Endothelial cell (in vitro differentiated cells): ENCODE results near the gene SCN4B. TPM values are rescaled to one million over a fixed set of nuclear protein-coding genes. Genes with fewer than 3 reads are reported as not detected.
A peak's percentile ranks its signal among the peaks of the same experiment; 100 is the strongest.
"Not testable (repeated sequence)": the region's sequence is repeated elsewhere in the genome, so short reads cannot be mapped to it uniquely, and the experiment has no call there.

Source experiments
- DNase-seq: peaks from one replicate; pipeline ENCODE4 v3.0.0; 2021; ENCODE audit warnings: low spot score
- H3K27ac Mint-ChIP-seq: one replicate; pipeline ENCODE4 v1.8.0; 2021; ENCODE audit warnings: mixed read lengths, inconsistent platforms; ENCODE audit not compliant: unreplicated experiment
- H3K27me3 Mint-ChIP-seq: one replicate; pipeline ENCODE4 v1.8.0; 2021; ENCODE audit warnings: mild to moderate bottlenecking, moderate library complexity, mixed read lengths, inconsistent platforms; ENCODE audit not compliant: unreplicated experiment
- H3K36me3 Mint-ChIP-seq: one replicate; pipeline ENCODE4 v1.8.0; 2021; ENCODE audit warnings: mild to moderate bottlenecking, low read depth, mixed read lengths, inconsistent platforms; ENCODE audit not compliant: unreplicated experiment
- H3K4me1 Mint-ChIP-seq: one replicate; pipeline ENCODE4 v1.8.0; 2021; ENCODE audit warnings: mild to moderate bottlenecking, mixed read lengths, inconsistent platforms; ENCODE audit not compliant: unreplicated experiment
- H3K4me3 Mint-ChIP-seq: one replicate; pipeline ENCODE4 v1.8.0; 2021; ENCODE audit warnings: mild to moderate bottlenecking, mixed read lengths, inconsistent platforms; ENCODE audit not compliant: unreplicated experiment
- H3K9me3 Mint-ChIP-seq: one replicate; pipeline ENCODE4 v1.8.0; 2021; ENCODE audit warnings: mixed read lengths, inconsistent platforms; ENCODE audit not compliant: unreplicated experiment
- total RNA-seq: library from RNA; stranded (reverse); fragmentation: NEBNext Ultra II Directional; extraction: Animal tissue kit (Norgen Biotek cat#: 25700); gene quantifications from one replicate; pipeline ENCODE4 v1.2.1, GENCODE V29; 2021; ENCODE audit not compliant: unreplicated experiment
- TF ChIP-seq, protein P1 (sequence below): fragments of 200-600 bp; sonication (generic); IDR thresholded peaks from one replicate; pipeline ENCODE4 v1.5.0; 2021; ENCODE audit warnings: antibody characterized with exemption; ENCODE audit not compliant: unreplicated experiment

Gene SCN4B
- total RNA-seq, 1 donor from 2014 or later: 3.1 TPM

DNA sequence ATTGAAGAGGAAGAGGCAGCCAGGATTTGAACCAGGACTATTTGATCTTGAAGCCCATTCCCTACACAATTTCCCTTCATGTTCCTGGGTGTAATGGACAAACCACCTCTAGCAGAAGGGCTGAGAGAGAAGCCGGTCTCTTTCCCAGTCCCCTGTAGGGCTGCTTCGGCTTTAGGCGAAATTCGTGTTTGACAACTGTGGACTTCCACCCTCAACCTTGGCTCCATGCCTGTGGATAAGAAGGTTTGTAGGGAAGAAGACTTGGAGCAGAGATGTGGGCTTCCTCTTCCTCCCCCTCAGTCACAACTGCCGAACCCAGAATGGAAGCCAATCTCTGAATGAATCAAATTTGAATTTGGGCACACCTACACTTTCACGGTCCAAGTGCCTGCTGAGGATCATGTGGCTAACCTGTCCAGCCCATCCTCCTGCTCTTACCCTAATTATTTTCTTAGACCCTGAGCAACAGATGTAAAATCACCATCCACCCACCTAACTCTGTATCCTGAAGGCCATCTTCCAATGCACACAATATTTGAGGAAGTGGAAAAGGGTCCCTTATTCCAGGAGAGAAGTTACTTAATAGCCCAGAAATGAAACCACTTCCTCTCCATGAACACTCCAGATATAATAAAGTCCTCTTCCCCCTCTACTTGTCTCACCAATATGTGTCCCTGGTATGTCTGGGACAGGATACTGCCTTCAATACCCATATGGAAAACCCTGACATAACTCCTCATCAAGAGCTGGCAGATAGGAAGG lies 33.9 kb upstream of the SCN4B start:
- H3K4me1 Mint-ChIP-seq: peaks cover 12% of the 10 kb centered on the region
- no peaks in the 10 kb centered on the region for H3K9me3 Mint-ChIP-seq
- TF ChIP-seq, protein P1, sequence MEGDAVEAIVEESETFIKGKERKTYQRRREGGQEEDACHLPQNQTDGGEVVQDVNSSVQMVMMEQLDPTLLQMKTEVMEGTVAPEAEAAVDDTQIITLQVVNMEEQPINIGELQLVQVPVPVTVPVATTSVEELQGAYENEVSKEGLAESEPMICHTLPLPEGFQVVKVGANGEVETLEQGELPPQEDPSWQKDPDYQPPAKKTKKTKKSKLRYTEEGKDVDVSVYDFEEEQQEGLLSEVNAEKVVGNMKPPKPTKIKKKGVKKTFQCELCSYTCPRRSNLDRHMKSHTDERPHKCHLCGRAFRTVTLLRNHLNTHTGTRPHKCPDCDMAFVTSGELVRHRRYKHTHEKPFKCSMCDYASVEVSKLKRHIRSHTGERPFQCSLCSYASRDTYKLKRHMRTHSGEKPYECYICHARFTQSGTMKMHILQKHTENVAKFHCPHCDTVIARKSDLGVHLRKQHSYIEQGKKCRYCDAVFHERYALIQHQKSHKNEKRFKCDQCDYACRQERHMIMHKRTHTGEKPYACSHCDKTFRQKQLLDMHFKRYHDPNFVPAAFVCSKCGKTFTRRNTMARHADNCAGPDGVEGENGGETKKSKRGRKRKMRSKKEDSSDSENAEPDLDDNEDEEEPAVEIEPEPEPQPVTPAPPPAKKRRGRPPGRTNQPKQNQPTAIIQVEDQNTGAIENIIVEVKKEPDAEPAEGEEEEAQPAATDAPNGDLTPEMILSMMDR: no peak
- no peak for DNase-seq
- no peak overlapping the region for H3K4me3 Mint-ChIP-seq
- no peak overlapping the region for H3K27ac Mint-ChIP-seq
- peaks cover 6% of the 10 kb centered on the region for H3K27me3 Mint-ChIP-seq
- H3K36me3 Mint-ChIP-seq: no peaks in the 10 kb centered on the region

DNA sequence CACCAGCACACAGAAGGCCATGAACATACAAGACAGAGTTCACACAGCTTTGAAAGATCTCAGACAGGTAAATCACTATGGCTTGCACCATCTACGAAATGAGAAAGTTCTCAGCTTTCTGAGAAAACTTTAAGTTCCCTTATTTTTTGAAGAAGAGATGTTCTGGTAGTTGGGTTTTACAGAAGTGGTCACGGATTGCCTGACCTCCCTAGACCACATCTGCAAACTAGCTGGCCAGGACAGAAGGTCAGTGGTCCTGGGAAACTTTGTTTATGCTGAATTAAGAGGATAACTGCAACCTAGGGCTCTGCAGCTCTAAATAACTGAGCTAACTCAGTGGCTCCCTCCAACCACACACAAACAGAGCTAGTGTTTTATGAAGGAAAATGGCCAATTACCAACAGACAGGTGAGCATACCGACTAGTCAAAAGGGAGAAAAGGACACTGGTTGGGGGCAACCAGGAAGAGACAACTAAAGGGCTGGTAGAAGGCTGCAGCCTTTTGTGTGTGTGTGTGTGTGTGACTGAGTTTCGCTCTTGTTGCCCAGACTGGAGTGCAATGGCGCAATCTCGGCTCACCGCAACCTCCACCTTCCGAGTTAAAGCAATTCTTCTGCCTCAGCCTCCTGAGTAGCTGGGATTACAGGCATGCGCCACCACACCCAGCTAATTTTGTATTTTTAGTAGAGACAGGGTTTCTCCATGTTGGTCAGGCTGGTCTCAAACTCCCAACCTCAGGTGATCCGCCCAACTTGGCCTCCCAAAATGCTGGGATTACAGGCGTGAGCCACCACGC lies 32.4 kb upstream of the SCN4B start:
- H3K4me3 Mint-ChIP-seq: no peak overlapping the region
- H3K9me3 Mint-ChIP-seq: no peaks in the 10 kb centered on the region
- DNase-seq: no peak
- no peaks in the 10 kb centered on the region for H3K36me3 Mint-ChIP-seq
- no peak overlapping the region for H3K27ac Mint-ChIP-seq
- no peaks in the 10 kb centered on the region for H3K27me3 Mint-ChIP-seq
- H3K4me1 Mint-ChIP-seq: peaks cover 12% of the 10 kb centered on the region
- TF ChIP-seq, protein P1: no peak

DNA sequence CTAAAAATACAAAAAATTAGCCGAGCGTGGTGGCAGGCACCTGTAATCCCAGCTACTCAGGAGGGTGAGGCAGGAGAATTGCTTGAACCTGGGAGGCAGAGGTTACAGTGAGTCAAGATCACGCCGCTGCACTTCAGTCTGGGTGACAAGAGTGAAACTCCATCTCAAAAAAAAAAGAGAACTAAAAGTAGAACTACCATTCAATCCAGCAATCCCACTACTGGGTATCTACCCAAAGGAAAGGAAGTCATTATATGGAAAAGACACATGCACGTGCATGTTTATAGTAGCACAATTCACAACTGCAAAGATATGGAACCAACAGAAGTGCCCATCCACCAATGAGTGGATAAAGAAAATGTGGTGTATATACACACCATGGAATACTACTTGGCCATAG lies 31.1 kb upstream of the SCN4B start:
- peaks cover 16% of the 10 kb centered on the region for H3K4me1 Mint-ChIP-seq
- not testable (repeated sequence) for H3K27me3 Mint-ChIP-seq, H3K9me3 Mint-ChIP-seq, H3K4me3 Mint-ChIP-seq, DNase-seq, H3K27ac Mint-ChIP-seq, H3K36me3 Mint-ChIP-seq

DNA sequence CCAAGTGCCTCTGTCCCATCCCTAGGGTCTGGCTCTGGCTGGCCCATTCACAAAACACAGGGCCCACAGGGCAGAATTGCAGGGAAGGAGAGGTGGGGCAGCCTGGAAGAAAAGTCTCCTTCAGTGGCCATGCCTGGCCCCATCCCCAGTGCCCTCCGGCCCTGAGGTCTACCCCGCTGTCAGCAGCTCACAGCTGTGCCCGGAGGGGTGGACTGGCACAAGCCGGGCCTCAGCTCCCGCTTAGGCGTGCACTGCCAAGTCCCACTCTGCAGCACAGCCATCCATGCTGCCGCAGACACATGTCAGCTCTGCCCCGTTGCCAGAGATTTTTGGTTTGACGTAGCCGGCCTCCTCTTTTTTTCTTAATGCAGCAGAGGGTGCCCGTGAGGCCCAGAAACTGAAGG lies 27.7 kb upstream of the SCN4B start:
- H3K9me3 Mint-ChIP-seq: no peaks in the 10 kb centered on the region

DNA sequence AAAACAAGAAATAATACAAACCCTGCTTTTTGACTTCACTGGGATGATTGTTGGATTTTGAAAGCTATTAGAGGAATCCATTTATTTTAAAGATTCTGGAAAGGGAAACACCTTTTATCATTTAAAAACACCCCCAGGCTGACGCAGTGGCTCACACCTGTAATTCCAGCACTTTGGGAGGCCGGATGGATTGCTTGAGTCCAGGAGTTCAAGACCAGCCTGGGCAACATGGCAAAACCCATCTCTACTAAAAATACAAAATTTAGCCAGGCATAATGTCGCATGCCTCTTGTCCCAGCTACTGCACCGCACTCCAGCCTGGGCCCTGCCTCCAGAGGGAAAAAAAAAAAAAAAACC lies 24.1 kb upstream of the SCN4B start:
- H3K27ac Mint-ChIP-seq: no peak overlapping the region
- H3K36me3 Mint-ChIP-seq: no peaks in the 10 kb centered on the region
- H3K9me3 Mint-ChIP-seq: no peaks in the 10 kb centered on the region
- no peak for DNase-seq
- H3K27me3 Mint-ChIP-seq: peaks cover 21% of the 10 kb centered on the region
- no peak overlapping the region for H3K4me3 Mint-ChIP-seq
- peaks cover 21% of the 10 kb centered on the region for H3K4me1 Mint-ChIP-seq
- TF ChIP-seq, protein P1: no peak

More for the DNA sequence above, 27.7 kb upstream of the SCN4B start:
- H3K4me3 Mint-ChIP-seq: no peak overlapping the region
- peaks cover 19% of the 10 kb centered on the region for H3K4me1 Mint-ChIP-seq
- TF ChIP-seq, protein P1: no peak
- H3K36me3 Mint-ChIP-seq: no peaks in the 10 kb centered on the region
- H3K27ac Mint-ChIP-seq: no peak overlapping the region
- peak; percentile 45 for DNase-seq
- H3K27me3 Mint-ChIP-seq: peaks cover 6% of the 10 kb centered on the region
